B cell (primary cell): ENCODE results near the gene AKAP6. TPM values are rescaled to one million over a fixed set of nuclear protein-coding genes. Genes with fewer than 3 reads are reported as not detected.

Source experiments
- ATAC-seq: fragments of 200-7000 bp; cut with Tn5 transposase; one replicate; pipeline ENCODE4 v1.10.0; 2021; ENCODE audit warnings: low read depth, mild to moderate bottlenecking, moderate number of reproducible peaks, moderate library complexity
- CTCF ChIA-PET: fragments of 350-600 bp; sonication (Branson Sonifier 250); formaldehyde crosslinking; loops from one replicate; lab custom pipeline; 2021; ENCODE audit warnings: antibody characterized with exemption, inconsistent platforms; lab: Charles Lee
- POLR2A ChIA-PET: fragments of 350-600 bp; sonication (Branson Sonifier 250); formaldehyde crosslinking; loops from one replicate; lab custom pipeline; 2021; ENCODE audit warnings: antibody characterized with exemption; lab: Charles Lee
- DNase-seq: peaks from one replicate; pipeline ENCODE4 v3.0.0; 2013
- H2AFZ ChIP-seq: 2 replicates; pipeline ENCODE4 v1.6.1; 2012; ENCODE audit warnings: mild to moderate bottlenecking, low read depth, low read length; ENCODE audit not compliant: insufficient read depth, poor library complexity, severe bottlenecking
- H3K27ac ChIP-seq, 2 donors: 1 replicate in 1 of 2; 2 replicates in 1 of 2; pipeline ENCODE4 v1.5.1; 2012 to 2013; ENCODE audit warnings: low read length in 2 of 2, mild to moderate bottlenecking in 2 of 2, moderate library complexity in 1 of 2
- H3K27me3 ChIP-seq, 4 experiments: fragments of 200-600 bp in 1 of 4; sonication (generic) in 1 of 4; replicated peaks in 1 of 4; 1 replicate in 2 of 4; 2 replicates in 2 of 4; pipeline versions ENCODE4 v1.6.1 to v1.7.0; 2013 to 2016; ENCODE audit warnings: low read length in 3 of 4, mild to moderate bottlenecking in 2 of 4, mixed read lengths in 1 of 4, moderate library complexity in 1 of 4; ENCODE audit not compliant: insufficient read depth in 4 of 4, control insufficient read depth in 3 of 4; ENCODE audit errors: control extremely low read depth in 1 of 4
- H3K36me3 ChIP-seq, 2 experiments: replicated peaks in 1 of 2; 1 replicate in 1 of 2; 2 replicates in 1 of 2; pipeline versions ENCODE4 v1.6.1 to v1.7.1; 2013; ENCODE audit warnings: low read length in 1 of 2; ENCODE audit not compliant: insufficient read depth in 2 of 2, control insufficient read depth in 1 of 2; ENCODE audit errors: control extremely low read depth in 1 of 2, extremely low read depth in 1 of 2
- H3K4me1 ChIP-seq, 2 donors: fragments of 200-600 bp in 1 of 2; sonication (generic) in 1 of 2; 1 replicate in 1 of 2; 2 replicates in 1 of 2; pipeline versions ENCODE4 v1.5.1 to v1.6.1; 2013 to 2017; ENCODE audit warnings: low read length in 2 of 2; ENCODE audit not compliant: control insufficient read depth in 2 of 2, insufficient read depth in 2 of 2
- H3K4me2 ChIP-seq: replicated peaks from 2 replicates; pipeline ENCODE3; 2012; ENCODE audit warnings: mild to moderate bottlenecking, low read depth, low read length; ENCODE audit not compliant: poor library complexity, severe bottlenecking
- H3K4me3 ChIP-seq, 5 experiments: fragments of 200-600 bp in 1 of 5; sonication (generic) in 1 of 5; 1 replicate in 3 of 5; 2 replicates in 2 of 5; pipeline versions ENCODE4 v1.5.1 to v1.7.0; 2011 to 2016; ENCODE audit warnings: low read length in 4 of 5, mild to moderate bottlenecking in 4 of 5, low read depth in 2 of 5, control low read depth in 1 of 5, moderate library complexity in 1 of 5; ENCODE audit not compliant: insufficient read depth in 1 of 5; ENCODE audit errors: control extremely low read depth in 1 of 5, extremely low read depth in 1 of 5
- H3K79me2 ChIP-seq: fragments of 200-600 bp; sonication (generic); one replicate; pipeline ENCODE4 v1.6.0; 2016; ENCODE audit warnings: low read length; ENCODE audit not compliant: control insufficient read depth, insufficient read depth
- H3K9ac ChIP-seq: fragments of 200-600 bp; sonication (generic); 2 replicates; pipeline ENCODE4 v1.6.1; 2017; ENCODE audit warnings: mild to moderate bottlenecking, low read length, moderate library complexity
- H3K9me3 ChIP-seq, 3 donors: one replicate each; pipeline versions ENCODE4 v1.6.1 to v1.7.1; 2013; ENCODE audit warnings: low read length in 2 of 3; ENCODE audit not compliant: control insufficient read depth in 2 of 3, insufficient read depth in 1 of 3; ENCODE audit errors: control extremely low read depth in 1 of 3
- H4K20me1 ChIP-seq: 2 replicates; pipeline ENCODE4 v1.6.0; 2012; ENCODE audit warnings: mild to moderate bottlenecking, low read length; ENCODE audit not compliant: insufficient read depth, control insufficient read depth, poor library complexity, severe bottlenecking
- H3K27ac Mint-ChIP-seq: one replicate; pipeline ENCODE4 v1.8.0; 2021; ENCODE audit warnings: mixed read lengths
- H3K27me3 Mint-ChIP-seq: one replicate; pipeline ENCODE4 v1.8.0; 2021; ENCODE audit warnings: mixed read lengths
- H3K4me1 Mint-ChIP-seq: one replicate; pipeline ENCODE4 v1.8.0; 2021; ENCODE audit warnings: mixed read lengths
- H3K4me3 Mint-ChIP-seq: one replicate; pipeline ENCODE4 v1.8.0; 2021; ENCODE audit warnings: mixed read lengths
- H3K9me3 Mint-ChIP-seq: one replicate; pipeline ENCODE4 v1.8.0; 2022; ENCODE audit warnings: mixed read lengths; ENCODE audit not compliant: insufficient read depth
- EZH2 ChIP-seq: IDR thresholded peaks from 2 replicates; pipeline ENCODE4 v1.6.1; 2012; ENCODE audit warnings: borderline replicate concordance, low read depth, mild to moderate bottlenecking, moderate library complexity, low read length; ENCODE audit not compliant: insufficient read depth, poor library complexity, severe bottlenecking
- WGBS: methylation state at CpG from one replicate; pipeline ENCODE4 v1.1.5; 2013; ENCODE audit warnings: missing lambda C conversion rate; ENCODE audit not compliant: insufficient coverage; 5-methylcytosine and 5-hydroxymethylcytosine counted together
- intact Hi-C: fragments of 100-400 bp; cut with micrococcal nuclease; formaldehyde crosslinking; loops from one replicate; pipeline ENCODE4 v1.10.0; 2022
- polyA plus RNA-seq: library from polyadenylated mRNA; depleted of rRNA; stranded (reverse); fragments of >200 nt; gene quantifications from 2 replicates; pipeline ENCODE4 v1.2.3, GENCODE V29; 2012
- total RNA-seq, 2 donors: library from RNA; stranded (reverse); fragments of 120-200 nt in 1 of 2; gene quantifications; 1 replicate in 1 of 2; 2 replicates in 1 of 2; pipeline versions ENCODE4 v1.2.3 to v1.2.4, GENCODE V29; 2013 to 2022
- TF ChIP-seq, protein P1 (sequence below): fragments of 200-600 bp; IDR thresholded peaks from one replicate; pipeline ENCODE4 v1.8.0; 2022; ENCODE audit warnings: antibody characterized with exemption, mild to moderate bottlenecking

The AKAP6 gene
- total and polyA plus RNA-seq, 2 donors (not counting 1 experiment from before 2014, with no cell fraction given): 1.4 to 2.8 TPM

GRCh38 chr14:32757568-32757967, 428.5 kb downstream of the AKAP6 start:
- Histone ChIP-seq H3K9ac (no peak overlapping the region), H3K79me2 (no peaks in the 10 kb centered on the region), H3K27ac (no peak overlapping the region), H4K20me1 (no peaks in the 10 kb centered on the region), H3K4me1 (no peaks in the 10 kb centered on the region), H3K9me3 (peaks cover 0 to 15% (median 1%) of the 10 kb centered on the region in 3 donors), H3K4me3 (no peak overlapping the region), H2AFZ (no peak overlapping the region), H3K36me3 (no peaks in the 10 kb centered on the region), H3K4me2 (no peak overlapping the region), H3K27me3 (no peaks in the 10 kb centered on the region)
- DNase-seq: no peak
- TF ChIP-seq EZH2: no peak
- TF ChIP-seq, protein P1, sequence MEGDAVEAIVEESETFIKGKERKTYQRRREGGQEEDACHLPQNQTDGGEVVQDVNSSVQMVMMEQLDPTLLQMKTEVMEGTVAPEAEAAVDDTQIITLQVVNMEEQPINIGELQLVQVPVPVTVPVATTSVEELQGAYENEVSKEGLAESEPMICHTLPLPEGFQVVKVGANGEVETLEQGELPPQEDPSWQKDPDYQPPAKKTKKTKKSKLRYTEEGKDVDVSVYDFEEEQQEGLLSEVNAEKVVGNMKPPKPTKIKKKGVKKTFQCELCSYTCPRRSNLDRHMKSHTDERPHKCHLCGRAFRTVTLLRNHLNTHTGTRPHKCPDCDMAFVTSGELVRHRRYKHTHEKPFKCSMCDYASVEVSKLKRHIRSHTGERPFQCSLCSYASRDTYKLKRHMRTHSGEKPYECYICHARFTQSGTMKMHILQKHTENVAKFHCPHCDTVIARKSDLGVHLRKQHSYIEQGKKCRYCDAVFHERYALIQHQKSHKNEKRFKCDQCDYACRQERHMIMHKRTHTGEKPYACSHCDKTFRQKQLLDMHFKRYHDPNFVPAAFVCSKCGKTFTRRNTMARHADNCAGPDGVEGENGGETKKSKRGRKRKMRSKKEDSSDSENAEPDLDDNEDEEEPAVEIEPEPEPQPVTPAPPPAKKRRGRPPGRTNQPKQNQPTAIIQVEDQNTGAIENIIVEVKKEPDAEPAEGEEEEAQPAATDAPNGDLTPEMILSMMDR: no peak
- no peaks in the 10 kb centered on the region for H3K4me1 Mint-ChIP-seq
- H3K27me3 Mint-ChIP-seq: no peaks in the 10 kb centered on the region
- H3K9me3 Mint-ChIP-seq: peaks cover 2% of the 10 kb centered on the region
- 76% methylated on average over 3 of the region's 4 CpGs for WGBS
- CTCF ChIA-PET: no interaction called here
- no peak for ATAC-seq
- H3K4me3 Mint-ChIP-seq: no peak overlapping the region
- H3K27ac Mint-ChIP-seq: no peak overlapping the region
- intact Hi-C loops: no loop called here
- POLR2A ChIA-PET: no interaction called here

GRCh38 chr14:32761381-32761968, 432.4 kb downstream of the AKAP6 start:
- Histone ChIP-seq H3K27ac (no peak overlapping the region), H4K20me1 (no peaks in the 10 kb centered on the region), H3K9me3 (peaks cover 0 to 4% (median 1%) of the 10 kb centered on the region in 3 donors), H3K4me2 (no peak overlapping the region), H2AFZ (no peak overlapping the region), H3K9ac (no peak overlapping the region), H3K36me3 (no peaks in the 10 kb centered on the region), H3K27me3 (no peaks in the 10 kb centered on the region), H3K4me3 (no peak overlapping the region), H3K79me2 (no peaks in the 10 kb centered on the region), H3K4me1 (no peaks in the 10 kb centered on the region)
- H3K4me1 Mint-ChIP-seq: no peaks in the 10 kb centered on the region
- TF ChIP-seq EZH2: no peak
- TF ChIP-seq, protein P1: no peak
- H3K9me3 Mint-ChIP-seq: no peaks in the 10 kb centered on the region
- intact Hi-C loops: no loop called here
- ATAC-seq: no peak
- no CpG with 5 or more reads among the region's 5 CpGs for WGBS
- H3K27ac Mint-ChIP-seq: no peak overlapping the region
- CTCF ChIA-PET: no interaction called here
- H3K4me3 Mint-ChIP-seq: no peak overlapping the region
- H3K27me3 Mint-ChIP-seq: no peaks in the 10 kb centered on the region
- POLR2A ChIA-PET: no interaction called here
- no peak for DNase-seq
